HTR-8/SVneo (cell line): ENCODE measurements around the gene DNMBP.

Experiments used
- DNase-seq: peaks from one replicate; pipeline ENCODE4 v3.0.0; 2011; ENCODE audit warnings: low spot score, mixed read lengths; ENCODE audit not compliant: insufficient read length
- FAIRE-seq: peaks from 2 replicates; lab custom pipeline; 2011; peaks lifted over from hg19 to GRCh38; lab: Jason Lieb, UNC

DNMBP gene

GRCh38 chr10:100009793-100010676 lies at the start of gene DNMBP:
DNMBP (minus strand) TSS chr10:100009947; CDS start chr10:99972124, 37,823 bp downstream.
- peak; percentile 84 for DNase-seq
- FAIRE-seq, result peak; percentile 76

GRCh38 chr10:100057948-100058347 lies 48.2 kb upstream of the DNMBP start:
- FAIRE-seq (no peak), DNase-seq (no peak)

- FAIRE-seq, result no peak
These were observed 44.1 kb upstream of the DNMBP start for GRCh38 chr10:100053686-100054460.

GRCh38 chr10:100046021-100046486 lies 36.3 kb upstream of the DNMBP start:
- FAIRE-seq (no peak), DNase-seq (peak; percentile 81)

More at GRCh38 chr10:100053686-100054460, 44.1 kb upstream of the DNMBP start:
- no peak for DNase-seq

GRCh38 chr10:100045592-100045991 lies 35.8 kb upstream of the DNMBP start:
- no peak for DNase-seq
- FAIRE-seq, result no peak

- DNase-seq (no peak), FAIRE-seq (no peak)
These were observed 34.0 kb upstream of the DNMBP start for GRCh38 chr10:100043796-100044195.

- DNase-seq (peak; percentile 51), FAIRE-seq (no peak)
These were observed 33.6 kb upstream of the DNMBP start for GRCh38 chr10:100043344-100043743.

GRCh38 chr10:100041306-100042002 lies 31.7 kb upstream of the DNMBP start:
- FAIRE-seq (no peak), DNase-seq (no peak)

- DNase-seq (no peak), FAIRE-seq (no peak)
These were observed 28.9 kb upstream of the DNMBP start for GRCh38 chr10:100038561-100039071.

- FAIRE-seq (no peak), DNase-seq (no peak)
These were observed 28.1 kb upstream of the DNMBP start for GRCh38 chr10:100037758-100038315.

- no peak for DNase-seq
- no peak for FAIRE-seq
These were observed 27.1 kb upstream of the DNMBP start for GRCh38 chr10:100036850-100037249.

GRCh38 chr10:100033766-100034418 lies 24.1 kb upstream of the DNMBP start:
- DNase-seq, result no peak

GRCh38 chr10:100027416-100027815 lies 17.7 kb upstream of the DNMBP start:
- FAIRE-seq (no peak), DNase-seq (no peak)

More at GRCh38 chr10:100033766-100034418, 24.1 kb upstream of the DNMBP start:
- no peak for FAIRE-seq

- FAIRE-seq (no peak), DNase-seq (no peak)
These were observed 15.8 kb upstream of the DNMBP start for GRCh38 chr10:100025576-100025975.

GRCh38 chr10:100024748-100025147 lies 15.0 kb upstream of the DNMBP start:
- DNase-seq (no peak), FAIRE-seq (no peak)

GRCh38 chr10:100022403-100022802 lies 12.7 kb upstream of the DNMBP start:
- DNase-seq, result no peak
- no peak for FAIRE-seq

GRCh38 chr10:100021322-100021721 lies 11.6 kb upstream of the DNMBP start:
- FAIRE-seq, result no peak
- DNase-seq, result no peak

GRCh38 chr10:100020886-100021253 lies 11.1 kb upstream of the DNMBP start:
- FAIRE-seq, result no peak
- no peak for DNase-seq

- no peak for DNase-seq
- FAIRE-seq, result no peak
These were observed 10.6 kb upstream of the DNMBP start for GRCh38 chr10:100020142-100020885.
